ENCODE results near the gene MPHOSPH6. TPM values are rescaled to one million over a fixed set of nuclear protein-coding genes. Genes with fewer than 3 reads are reported as not detected.

The MPHOSPH6 gene
- total RNA-seq, 2 experiments from 2014 or later = 46.9 to 51.2 TPM

DNA sequence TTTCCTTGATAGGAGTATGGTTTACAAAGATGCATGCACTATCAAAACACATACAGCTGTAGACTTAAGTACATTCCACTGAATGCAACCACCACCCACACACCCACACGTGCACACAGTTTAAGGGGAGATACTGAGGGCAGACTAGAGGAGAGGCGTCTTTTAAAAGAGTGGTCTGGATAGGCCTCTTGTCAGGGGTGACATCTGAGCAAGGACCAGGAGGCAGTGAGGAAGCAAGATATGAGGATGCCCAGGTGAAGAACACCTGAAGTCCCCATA, 12.6 kb downstream of the MPHOSPH6 start:
- Mint-ChIP-seq H3K27ac (peak overlapping the region; percentile 4), H3K9me3 (no peaks in the 10 kb centered on the region), H3K4me3 (no peak overlapping the region), H3K4me1 (ENCODE audit: low read depth) (peaks cover 41% of the 10 kb centered on the region), H3K36me3 (ENCODE audit: low read depth) (peaks cover 60% of the 10 kb centered on the region), H3K27me3 (no peaks in the 10 kb centered on the region)
- CTCF ChIA-PET = no interaction called here
- no peak for TF ChIP-seq CTCF (IDR thresholded peaks at IDR 0.05)
- intact Hi-C loops (cut with micrococcal nuclease) = no loop called here
- DNase-seq (peak; percentile 7), ATAC-seq (no peak)
- POLR2A ChIA-PET = no interaction called here

DNA sequence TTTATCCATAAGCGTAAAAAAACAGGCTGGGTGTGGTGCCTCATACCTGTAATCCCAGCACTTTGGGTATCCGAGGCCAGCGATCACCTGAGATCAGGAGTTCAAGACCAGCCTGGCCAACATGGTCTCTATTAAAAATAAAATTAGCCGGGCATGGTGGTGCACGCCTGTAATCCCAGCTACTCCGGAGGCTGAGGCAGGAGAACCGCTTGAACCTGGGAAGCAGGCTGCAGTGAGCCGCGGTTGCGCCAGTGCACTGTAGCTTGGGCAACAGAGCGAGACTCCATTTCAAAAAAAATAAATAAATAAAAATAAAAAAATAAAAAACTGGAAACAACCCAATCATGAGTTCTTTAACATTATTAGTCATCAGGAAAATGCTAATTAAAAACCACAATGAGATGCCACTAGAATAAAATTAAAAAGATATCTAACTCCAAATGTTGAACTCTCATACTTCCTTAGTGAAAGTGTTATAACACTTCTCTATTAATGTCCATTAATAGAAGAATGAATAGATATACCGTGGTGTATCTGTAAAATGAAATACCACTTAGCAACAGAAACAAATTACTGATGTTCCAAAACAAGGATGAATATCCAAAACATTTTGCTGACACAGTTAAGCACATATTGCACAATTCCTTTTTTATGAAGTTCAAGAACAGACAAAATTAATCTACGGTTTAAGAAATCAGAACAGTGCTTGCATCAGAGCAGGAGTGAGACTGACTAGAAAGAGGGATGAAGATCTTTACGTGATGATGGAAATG, 13.1 kb downstream of the MPHOSPH6 start:
- peaks cover 36% of the 10 kb centered on the region for H3K4me1 Mint-ChIP-seq (ENCODE audit: low read depth)

DNA sequence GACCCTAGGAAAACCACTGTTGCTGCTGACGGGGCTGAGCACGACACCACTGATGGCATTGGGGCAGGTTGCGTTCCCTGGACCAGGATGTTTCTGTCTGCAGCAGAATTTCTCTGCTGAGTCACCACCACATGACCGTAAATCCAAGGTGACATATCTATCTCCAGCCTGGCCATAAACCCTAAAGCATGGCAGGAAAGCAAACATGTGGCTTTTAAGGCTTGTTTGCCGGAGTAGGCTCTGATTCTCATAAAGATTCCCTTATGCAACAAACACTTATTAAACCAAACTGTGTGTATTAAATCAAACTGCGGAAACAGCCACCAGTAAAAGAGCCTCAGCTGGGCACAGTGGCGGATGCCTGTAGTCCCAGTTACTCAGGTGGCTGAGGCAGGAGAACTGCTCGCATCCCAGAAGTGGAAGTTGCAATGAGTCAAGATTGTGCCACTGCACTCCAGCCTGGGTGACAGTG, 17.3 kb downstream of the MPHOSPH6 start:
- intact Hi-C loops (cut with micrococcal nuclease) = no loop called here
- Mint-ChIP-seq H3K27me3 (no peaks in the 10 kb centered on the region), H3K9me3 (no peaks in the 10 kb centered on the region), H3K36me3 (ENCODE audit: low read depth) (peaks cover 45% of the 10 kb centered on the region), H3K27ac (no peak overlapping the region), H3K4me1 (ENCODE audit: low read depth) (peaks cover 17% of the 10 kb centered on the region), H3K4me3 (no peak overlapping the region)
- ChIA-PET POLR2A (no interaction called here), CTCF (interaction anchor here (1.3 kb wide), 1 partner anchor 78 kb away, joined by 3 read pairs; no protein-coding TSS in a partner anchor)
- DNase-seq = no peak
- no peak for ATAC-seq
- no peak for TF ChIP-seq CTCF (IDR thresholded peaks at IDR 0.05)

More for the DNA sequence above, 13.1 kb downstream of the MPHOSPH6 start:
- ATAC-seq (no peak), DNase-seq (no peak)
- H3K27ac Mint-ChIP-seq = no peak overlapping the region
- ChIA-PET POLR2A (no interaction called here), CTCF (no interaction called here)
- intact Hi-C loops (cut with micrococcal nuclease) = no loop called here
- no peak for TF ChIP-seq CTCF (IDR thresholded peaks at IDR 0.05)
- H3K9me3 Mint-ChIP-seq = no peaks in the 10 kb centered on the region
- no peak overlapping the region for H3K4me3 Mint-ChIP-seq
- no peaks in the 10 kb centered on the region for H3K27me3 Mint-ChIP-seq
- peaks cover 57% of the 10 kb centered on the region for H3K36me3 Mint-ChIP-seq (ENCODE audit: low read depth)

DNA sequence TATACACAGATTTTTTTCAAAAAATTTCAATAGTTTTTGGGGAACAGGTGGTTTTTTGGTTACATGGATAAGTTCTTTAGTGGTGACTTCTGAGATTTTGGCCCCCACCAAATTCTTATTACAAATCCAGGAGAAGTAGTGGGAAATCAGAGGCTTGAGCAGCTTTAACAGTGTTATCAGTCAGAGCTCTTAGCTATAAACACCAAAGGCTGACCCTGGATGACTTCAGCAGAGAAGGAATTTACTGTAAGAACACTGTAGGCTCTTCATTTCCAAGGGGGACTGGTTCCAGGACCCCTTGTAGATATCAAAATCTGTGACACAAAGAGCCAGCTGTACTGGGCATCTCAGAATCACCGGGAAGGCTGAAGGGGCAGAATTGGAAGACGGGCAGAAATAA, 17.8 kb downstream of the MPHOSPH6 start:
- H3K4me3 Mint-ChIP-seq = no peak overlapping the region
- peaks cover 13% of the 10 kb centered on the region for H3K4me1 Mint-ChIP-seq (ENCODE audit: low read depth)

More for the DNA sequence above, 17.8 kb downstream of the MPHOSPH6 start:
- ATAC-seq (no peak), DNase-seq (no peak)
- peaks cover 45% of the 10 kb centered on the region for H3K36me3 Mint-ChIP-seq (ENCODE audit: low read depth)
- no peak for TF ChIP-seq CTCF (IDR thresholded peaks at IDR 0.05)
- H3K27ac Mint-ChIP-seq = no peak overlapping the region
- H3K27me3 Mint-ChIP-seq = no peaks in the 10 kb centered on the region
- intact Hi-C loops (cut with micrococcal nuclease) = no loop called here
- ChIA-PET CTCF (interaction anchor here (1.3 kb wide), 1 partner anchor 78 kb away, joined by 3 read pairs; no protein-coding TSS in a partner anchor), POLR2A (no interaction called here)
- no peaks in the 10 kb centered on the region for H3K9me3 Mint-ChIP-seq
